ENCODE data around the gene PAXIP1. TPM values are rescaled to one million over a fixed set of nuclear protein-coding genes. Genes with fewer than 3 reads are reported as not detected.

Gene PAXIP1
- total and polyA plus RNA-seq, 9 donors: 7.9 to 14.9 (median 10.3) TPM

DNA sequence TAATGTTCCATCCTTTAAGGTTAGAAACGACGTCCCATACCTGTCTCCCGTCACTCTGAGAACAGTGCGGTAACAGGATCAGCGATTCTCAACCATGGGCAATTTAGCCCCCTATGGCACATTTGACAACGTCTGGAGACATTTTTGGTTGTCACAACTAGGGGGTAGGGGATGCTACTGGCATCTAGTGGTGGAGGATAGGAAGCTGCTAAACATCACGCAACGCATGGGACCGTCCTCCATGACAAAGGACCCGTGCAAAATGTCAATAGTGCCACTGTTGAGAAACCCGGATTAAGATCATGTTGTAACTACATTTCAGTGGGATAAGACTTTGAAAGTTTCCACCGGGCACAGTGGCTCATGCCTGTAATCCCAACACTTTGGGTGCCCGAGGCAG lies 5.0 kb upstream of the PAXIP1 start:
- 71 to 75% (median 74%) methylated on average over 13 of the region's 13 CpGs for WGBS, 3 donors
- Histone ChIP-seq H3K27me3 (no peaks in the 10 kb centered on the region), H3K27ac (no peak overlapping the region), H3K4me1 (ENCODE audit: insufficient read depth) (peaks cover 4% of the 10 kb centered on the region), H3K9me3 (no peaks in the 10 kb centered on the region), H3K4me3 (no peak overlapping the region), H3K36me3 (no peaks in the 10 kb centered on the region)
- no peak for TF ChIP-seq EP300 (IDR thresholded peaks at IDR 0.05)
- TF ChIP-seq, protein P1, sequence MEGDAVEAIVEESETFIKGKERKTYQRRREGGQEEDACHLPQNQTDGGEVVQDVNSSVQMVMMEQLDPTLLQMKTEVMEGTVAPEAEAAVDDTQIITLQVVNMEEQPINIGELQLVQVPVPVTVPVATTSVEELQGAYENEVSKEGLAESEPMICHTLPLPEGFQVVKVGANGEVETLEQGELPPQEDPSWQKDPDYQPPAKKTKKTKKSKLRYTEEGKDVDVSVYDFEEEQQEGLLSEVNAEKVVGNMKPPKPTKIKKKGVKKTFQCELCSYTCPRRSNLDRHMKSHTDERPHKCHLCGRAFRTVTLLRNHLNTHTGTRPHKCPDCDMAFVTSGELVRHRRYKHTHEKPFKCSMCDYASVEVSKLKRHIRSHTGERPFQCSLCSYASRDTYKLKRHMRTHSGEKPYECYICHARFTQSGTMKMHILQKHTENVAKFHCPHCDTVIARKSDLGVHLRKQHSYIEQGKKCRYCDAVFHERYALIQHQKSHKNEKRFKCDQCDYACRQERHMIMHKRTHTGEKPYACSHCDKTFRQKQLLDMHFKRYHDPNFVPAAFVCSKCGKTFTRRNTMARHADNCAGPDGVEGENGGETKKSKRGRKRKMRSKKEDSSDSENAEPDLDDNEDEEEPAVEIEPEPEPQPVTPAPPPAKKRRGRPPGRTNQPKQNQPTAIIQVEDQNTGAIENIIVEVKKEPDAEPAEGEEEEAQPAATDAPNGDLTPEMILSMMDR (IDR thresholded peaks at IDR 0.05): no peak
- no peak for TF ChIP-seq POLR2A (IDR thresholded peaks at IDR 0.05)
- intact Hi-C loops (cut with DNase I): loop anchor here in 3 of 4 donors (5.0 to 10.0 kb wide), 4 partner anchors 76 to 337 kb away; no protein-coding TSS in a partner anchor
- DNase-seq: no peak

DNA sequence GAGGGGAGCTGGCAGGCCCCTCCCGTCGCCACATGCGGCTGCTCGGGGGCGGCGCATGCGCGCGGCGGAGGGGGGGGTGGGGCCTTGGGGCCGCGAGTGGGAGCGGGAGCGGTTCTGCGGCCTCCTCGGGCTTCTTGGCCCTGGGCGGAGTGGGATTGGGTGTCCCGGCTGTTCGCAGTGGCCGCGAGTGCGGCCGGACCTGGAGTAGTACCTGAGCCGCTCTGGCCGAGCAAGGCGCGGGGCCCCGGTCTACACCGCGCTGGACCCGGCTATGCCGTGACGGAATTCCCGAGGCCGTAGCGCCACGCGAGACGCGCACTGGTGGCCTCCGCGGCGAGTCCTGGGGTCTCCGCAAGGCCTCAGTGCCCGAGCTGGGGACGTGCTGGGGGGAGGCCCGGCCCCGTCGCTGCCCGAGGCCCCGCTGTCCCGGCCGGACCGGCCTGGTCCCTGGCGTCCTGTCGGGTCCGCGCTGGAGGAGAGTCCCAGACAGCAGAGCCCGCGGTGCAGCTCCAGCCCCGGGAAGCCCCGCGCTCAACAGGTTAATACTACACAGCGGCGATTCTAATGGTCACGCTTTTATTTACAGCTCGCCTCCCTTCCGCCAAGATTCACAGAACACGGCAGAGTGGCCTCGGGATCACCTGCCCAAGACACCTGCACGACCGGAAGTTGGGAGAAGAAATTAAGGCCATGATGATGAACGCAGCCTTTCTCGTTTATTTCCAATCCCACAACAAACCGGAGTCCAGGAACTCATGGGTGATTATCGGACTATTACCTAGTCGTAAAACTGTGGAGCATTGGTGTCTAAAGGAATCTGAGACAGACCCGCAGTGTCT lies 671 bp upstream of the PAXIP1 start:
- Histone ChIP-seq H3K36me3 (no peaks in the 10 kb centered on the region), H3K27ac (peak overlapping the region; percentile 90 to 95), H3K9me3 (no peaks in the 10 kb centered on the region), H3K4me3 (peak overlapping the region; percentile 56), H3K4me1 (ENCODE audit: insufficient read depth) (peaks cover 10% of the 10 kb centered on the region), H3K27me3 (no peaks in the 10 kb centered on the region)
- 0 to 1% (median 0%) methylated on average over 14 to 78 of the region's 78 CpGs for WGBS, 3 donors
- intact Hi-C loops (cut with DNase I): loop anchor here in 3 of 4 donors (10.0 kb wide), 3 partner anchors 79 to 341 kb away; no protein-coding TSS in a partner anchor
- DNase-seq: peak in 4 of 5 donors; percentile 76 to 91 (median 84)
- peak; percentile 65 for TF ChIP-seq POLR2A (IDR thresholded peaks at IDR 0.05)
- TF ChIP-seq EP300 (IDR thresholded peaks at IDR 0.05): no peak

DNA sequence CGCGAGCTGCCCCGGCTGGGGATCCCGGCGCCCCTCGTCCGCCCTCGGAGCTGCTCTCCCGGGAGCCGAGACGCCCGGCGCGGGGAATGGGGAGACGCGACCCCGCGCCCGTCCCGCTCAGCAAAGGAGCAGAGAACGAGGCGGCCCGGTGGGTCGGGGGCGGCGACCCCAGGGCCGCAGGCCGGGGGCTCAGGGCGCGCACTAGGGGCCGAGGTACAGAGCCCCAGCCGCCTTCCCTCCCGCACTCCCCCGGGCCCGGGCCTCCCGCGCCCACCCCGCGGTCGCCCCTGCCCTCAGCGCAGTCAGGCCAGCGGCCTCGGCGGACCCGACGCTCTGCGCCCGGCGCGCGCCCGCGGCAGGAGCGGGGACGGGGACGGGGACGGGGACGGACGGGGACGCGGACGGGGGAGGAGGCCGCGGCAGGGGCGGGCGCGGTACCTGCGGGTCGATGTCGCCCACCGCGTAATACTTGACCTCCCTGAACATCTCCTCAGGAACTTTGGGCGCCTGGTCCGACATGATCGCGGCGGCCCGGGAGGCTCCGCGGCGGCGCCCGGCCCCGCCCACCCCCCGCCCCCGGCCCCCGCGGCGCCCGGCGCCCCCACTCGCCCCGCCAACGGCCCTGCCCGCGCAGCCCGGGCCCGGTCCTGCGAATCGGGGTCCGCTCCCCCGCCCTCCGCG lies 373 bp downstream of the PAXIP1 start:
- H3K36me3 ChIP-seq: no peaks in the 10 kb centered on the region
- WGBS, 3 donors: 0 to 1% (median 1%) methylated on average over 31 to 98 of the region's 104 CpGs
- TF ChIP-seq, protein P1 (IDR thresholded peaks at IDR 0.05): no peak
- TF ChIP-seq EP300 (IDR thresholded peaks at IDR 0.05): no peak
- no peak for TF ChIP-seq POLR2A (IDR thresholded peaks at IDR 0.05)
- no peaks in the 10 kb centered on the region for H3K27me3 ChIP-seq
- peak overlapping the region; percentile 90 to 95 for H3K27ac ChIP-seq
- H3K4me1 ChIP-seq (ENCODE audit: insufficient read depth): peaks cover 10% of the 10 kb centered on the region
- peak overlapping the region; percentile 56 for H3K4me3 ChIP-seq
- peak in 2 of 5 donors; percentile 10 to 74 for DNase-seq
- H3K9me3 ChIP-seq: no peaks in the 10 kb centered on the region
- intact Hi-C loops (cut with DNase I): loop anchor here in 3 of 4 donors (10.0 kb wide), 3 partner anchors 78 to 342 kb away; no protein-coding TSS in a partner anchor

DNA sequence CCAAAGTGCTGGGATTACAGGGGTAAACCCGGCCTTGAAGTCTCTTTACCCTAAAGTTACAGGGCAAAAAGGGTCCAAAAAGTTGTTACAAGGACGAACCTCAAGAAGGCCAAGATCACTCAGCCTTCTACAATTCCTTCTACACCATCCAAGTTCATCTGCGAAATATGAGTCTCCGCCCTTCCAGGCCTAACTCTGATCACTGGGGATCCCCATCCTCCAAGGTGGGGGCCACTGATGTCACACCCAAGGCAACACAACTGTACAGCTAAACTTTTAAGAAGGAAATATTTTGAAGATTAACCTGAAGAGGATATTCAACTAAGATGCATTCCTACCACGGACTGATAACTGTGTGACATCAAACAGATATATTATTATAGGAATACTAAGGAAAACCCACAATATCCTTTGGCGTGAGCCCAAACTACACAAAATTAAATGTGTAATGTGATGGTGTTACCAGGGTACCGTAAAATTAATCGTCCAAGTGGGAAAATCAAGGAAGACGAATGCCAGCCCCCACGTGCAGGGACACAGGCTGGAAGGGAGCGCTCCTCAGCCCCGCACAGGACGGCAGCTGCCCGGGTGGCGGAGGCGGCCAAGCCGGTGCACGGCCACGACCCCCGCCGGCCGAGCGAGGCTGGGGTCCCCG lies 1.0 kb downstream of the PAXIP1 start:
- intact Hi-C loops (cut with DNase I): loop anchor here in 3 of 4 donors (10.0 kb wide), 3 partner anchors 77 to 343 kb away; no protein-coding TSS in a partner anchor
- DNase-seq: no peak
- peak overlapping the region; percentile 56 for H3K4me3 ChIP-seq
- peak overlapping the region in 1 of 2 donors; percentile 68 for H3K27ac ChIP-seq
- H3K4me1 ChIP-seq (ENCODE audit: insufficient read depth): peaks cover 10% of the 10 kb centered on the region
- no peaks in the 10 kb centered on the region for H3K36me3 ChIP-seq
- H3K27me3 ChIP-seq: no peaks in the 10 kb centered on the region
- H3K9me3 ChIP-seq: no peaks in the 10 kb centered on the region
- TF ChIP-seq EP300 (IDR thresholded peaks at IDR 0.05) (no peak), POLR2A (IDR thresholded peaks at IDR 0.05) (no peak)
- TF ChIP-seq, protein P1 (IDR thresholded peaks at IDR 0.05): no peak
- 13 to 16% (median 15%) methylated on average over 21 to 24 of the region's 24 CpGs for WGBS, 3 donors

Data from ovary (tissue), 9 donors.